Measurements from ENCODE around the gene NID1.

NID1 gene

GRCh38 chr1:236023926-236024565 lies 40.8 kb downstream of the NID1 start:
- ATAC-seq (ENCODE audit: insufficient read depth, low read depth) (no peak), DNase-seq (no peak)
- Histone ChIP-seq H3K79me2 (ENCODE audit: insufficient read depth, low read length) (no peaks in the 10 kb centered on the region), H3K36me3 (ENCODE audit: insufficient read depth, low read length) (no peaks in the 10 kb centered on the region), H3K9ac (ENCODE audit: low read depth, low read length) (no peak overlapping the region), H2AFZ (ENCODE audit: low read depth, low read length) (no peak overlapping the region), H3K4me3 (ENCODE audit: low read depth in 1 of 2, low read length in 2 of 2) (no peak overlapping the region), H3K4me2 (ENCODE audit: insufficient read depth, low read length) (no peak overlapping the region), H4K20me1 (ENCODE audit: insufficient read depth, low read length) (no peaks in the 10 kb centered on the region), H3K9me3 (ENCODE audit: insufficient read depth, low read length, severe bottlenecking) (no peaks in the 10 kb centered on the region), H3K4me1 (ENCODE audit: insufficient read depth, low read length) (no peaks in the 10 kb centered on the region), H3K27me3 (ENCODE audit: insufficient read depth, low read length, poor library complexity) (no peaks in the 10 kb centered on the region), H3K27ac (ENCODE audit: low read length) (no peak overlapping the region)
- no peak for TF ChIP-seq CTCF (IDR thresholded peaks at IDR 0.05; ENCODE audit: borderline replicate concordance, extremely low read depth, low read length, poor library complexity, severe bottlenecking)

GRCh38 chr1:236021424-236022135 lies 43.3 kb downstream of the NID1 start:
- no peak for DNase-seq

GRCh38 chr1:236020359-236021219 lies 44.3 kb downstream of the NID1 start:
- no peaks in the 10 kb centered on the region for H3K79me2 ChIP-seq (ENCODE audit: insufficient read depth, low read length)
- peaks cover 8% of the 10 kb centered on the region for H3K27me3 ChIP-seq (ENCODE audit: insufficient read depth, low read length, poor library complexity)
- DNase-seq (no peak), ATAC-seq (ENCODE audit: insufficient read depth, low read depth) (no peak)
- H3K36me3 ChIP-seq (ENCODE audit: insufficient read depth, low read length): no peaks in the 10 kb centered on the region
- TF ChIP-seq EZH2 (IDR thresholded peaks at IDR 0.05; ENCODE audit: borderline replicate concordance, low read depth, low read length, severe bottlenecking): no peak
- no peak for TF ChIP-seq CTCF (IDR thresholded peaks at IDR 0.05; ENCODE audit: borderline replicate concordance, extremely low read depth, low read length, poor library complexity, severe bottlenecking)
- H3K27ac ChIP-seq (ENCODE audit: low read length): no peak overlapping the region
- H3K4me3 ChIP-seq (ENCODE audit: low read depth in 1 of 2, low read length in 2 of 2): no peak overlapping the region
- H3K9ac ChIP-seq (ENCODE audit: low read depth, low read length): no peak overlapping the region
- H3K4me2 ChIP-seq (ENCODE audit: insufficient read depth, low read length): no peak overlapping the region
- no peak overlapping the region for H2AFZ ChIP-seq (ENCODE audit: low read depth, low read length)
- H3K4me1 ChIP-seq (ENCODE audit: insufficient read depth, low read length): no peaks in the 10 kb centered on the region
- H3K9me3 ChIP-seq (ENCODE audit: insufficient read depth, low read length, severe bottlenecking): no peaks in the 10 kb centered on the region
- no peaks in the 10 kb centered on the region for H4K20me1 ChIP-seq (ENCODE audit: insufficient read depth, low read length)

More at GRCh38 chr1:236021424-236022135, 43.3 kb downstream of the NID1 start:
- no peaks in the 10 kb centered on the region for H4K20me1 ChIP-seq (ENCODE audit: insufficient read depth, low read length)
- H3K4me2 ChIP-seq (ENCODE audit: insufficient read depth, low read length): no peak overlapping the region
- no peak for ATAC-seq (ENCODE audit: insufficient read depth, low read depth)
- H3K9me3 ChIP-seq (ENCODE audit: insufficient read depth, low read length, severe bottlenecking): no peaks in the 10 kb centered on the region
- H3K4me1 ChIP-seq (ENCODE audit: insufficient read depth, low read length): no peaks in the 10 kb centered on the region
- H3K9ac ChIP-seq (ENCODE audit: low read depth, low read length): no peak overlapping the region
- TF ChIP-seq CTCF (IDR thresholded peaks at IDR 0.05; ENCODE audit: borderline replicate concordance, extremely low read depth, low read length, poor library complexity, severe bottlenecking) (no peak), EZH2 (IDR thresholded peaks at IDR 0.05; ENCODE audit: borderline replicate concordance, low read depth, low read length, severe bottlenecking) (no peak)
- H3K79me2 ChIP-seq (ENCODE audit: insufficient read depth, low read length): no peaks in the 10 kb centered on the region
- peaks cover 5% of the 10 kb centered on the region for H3K27me3 ChIP-seq (ENCODE audit: insufficient read depth, low read length, poor library complexity)
- H3K36me3 ChIP-seq (ENCODE audit: insufficient read depth, low read length): no peaks in the 10 kb centered on the region
- no peak overlapping the region for H3K27ac ChIP-seq (ENCODE audit: low read length)
- H3K4me3 ChIP-seq (ENCODE audit: low read depth in 1 of 2, low read length in 2 of 2): no peak overlapping the region
- H2AFZ ChIP-seq (ENCODE audit: low read depth, low read length): no peak overlapping the region
